HL-60 (cell line): ENCODE measurements around the gene PEX5L.

Experiments
- CTCF ChIP-seq: IDR thresholded peaks from one replicate; pipeline ENCODE4 v1.5.1; 2011; ENCODE audit warnings: low read length, control low read depth, inconsistent platforms; ENCODE audit not compliant: insufficient read depth
- POLR2AphosphoS5 ChIP-seq: IDR thresholded peaks from 2 replicates; pipeline ENCODE4 v1.6.1; 2012; ENCODE audit warnings: low read depth

DNA sequence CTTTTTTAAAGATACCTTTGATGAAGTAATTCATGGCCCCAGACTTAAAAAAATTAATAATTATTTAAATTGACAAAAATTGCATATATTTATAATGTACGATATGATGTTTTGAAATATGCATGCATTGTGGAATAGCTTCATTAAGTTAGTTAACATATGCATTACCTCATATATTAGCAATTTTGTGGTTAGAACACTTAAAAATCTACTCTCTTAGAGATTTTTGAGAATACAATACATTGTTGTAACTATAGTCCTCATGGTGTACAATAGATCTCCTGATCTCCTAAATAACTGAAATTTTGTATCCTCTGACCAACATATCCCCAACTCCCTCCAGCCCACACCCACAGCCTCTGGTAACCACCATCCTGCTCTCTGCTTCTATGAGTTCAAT is 104.1 kb downstream of the PEX5L start:
- TF ChIP-seq POLR2AphosphoS5 = no peak
- no peak for TF ChIP-seq CTCF
